GM12878 (cell line): ENCODE results near the gene CD163L1. TPM values are rescaled to one million over a fixed set of nuclear protein-coding genes. Genes with fewer than 3 reads are reported as not detected.

Experiments used
- ATAC-seq: fragments of 200-7000 bp; cut with Tn5 transposase; 3 replicates; pipeline ENCODE4 v1.9.1; 2020; ENCODE audit warnings: mild to moderate bottlenecking, moderate library complexity
- BruUV-seq: library from RNA; stranded (reverse); fragments of 400-500 nt; replicated peaks from 2 replicates; lab custom pipeline; 2021; lab: Mats Ljungman, UMichigan
- CTCF ChIA-PET: fragments of 300-600 bp; sonication (Branson Sonifier 250); formaldehyde crosslinking; extraction: SDS; loops from one replicate; lab custom pipeline; 2021; ENCODE audit warnings: inconsistent platforms; lab: Yijun Ruan, JAX
- POLR2A ChIA-PET: fragments of 350-600 bp; formaldehyde crosslinking; extraction: SDS; loops from one replicate; lab custom pipeline; 2021; ENCODE audit warnings: inconsistent platforms; lab: Charles Lee
- RAD21 ChIA-PET: fragments of 300-600 bp; sonication (Branson Sonifier 250); formaldehyde crosslinking; loops from one replicate; lab custom pipeline; 2023; ENCODE audit warnings: antibody characterized with exemption; ENCODE audit not compliant: unreplicated experiment; lab: Charles Lee
- SMC1A ChIA-PET: fragments of 300-600 bp; sonication (Branson Sonifier 250); formaldehyde crosslinking; loops from one replicate; lab custom pipeline; 2023; ENCODE audit not compliant: unreplicated experiment, uncharacterized antibody; lab: Charles Lee
- DNase-seq: peaks from one replicate; pipeline ENCODE4 v3.0.0-alpha.2; 2011; ENCODE audit warnings: low read depth, low spot score
- FAIRE-seq: peaks from 3 replicates; lab custom pipeline; 2011; peaks lifted over from hg19 to GRCh38; lab: Jason Lieb, UNC
- H2AFZ ChIP-seq: 2 replicates; pipeline ENCODE4 v1.6.0; 2011; ENCODE audit warnings: low read depth, low read length, control low read depth; ENCODE audit not compliant: control insufficient read depth
- H3K27ac ChIP-seq: 2 replicates; pipeline ENCODE4 v1.5.1; 2011; ENCODE audit warnings: control low read depth; ENCODE audit not compliant: control insufficient read depth, insufficient read depth
- H3K27me3 ChIP-seq, 2 experiments: replicated peaks in 1 of 2; 2 replicates each; pipeline versions ENCODE4 v1.6.0 to v1.6.1; 2011; ENCODE audit warnings: low read length in 1 of 2; ENCODE audit not compliant: control insufficient read depth in 2 of 2, insufficient read depth in 2 of 2
- H3K36me3 ChIP-seq, 2 experiments: 2 replicates each; pipeline ENCODE4 v1.5.1; 2011; ENCODE audit warnings: low read length in 1 of 2; ENCODE audit not compliant: control insufficient read depth in 2 of 2, insufficient read depth in 2 of 2
- H3K4me1 ChIP-seq: 2 replicates; pipeline ENCODE4 v1.6.1; 2011; ENCODE audit warnings: mild to moderate bottlenecking, low read length, moderate library complexity, mixed read lengths; ENCODE audit not compliant: control insufficient read depth, insufficient read depth
- H3K4me2 ChIP-seq: 2 replicates; pipeline ENCODE4 v1.6.0; 2011; ENCODE audit warnings: control low read depth; ENCODE audit not compliant: control insufficient read depth, insufficient read depth
- H3K4me3 ChIP-seq: fragments of 200-600 bp; sonication (generic); 2 replicates; pipeline ENCODE4 v1.5.1; 2016
- H3K79me2 ChIP-seq: 2 replicates; pipeline ENCODE4 v1.6.0; 2011; ENCODE audit warnings: low read length; ENCODE audit not compliant: control insufficient read depth, insufficient read depth
- H3K9ac ChIP-seq: 2 replicates; pipeline ENCODE4 v1.8.0; 2011; ENCODE audit warnings: low read length, control low read depth, mixed read lengths; ENCODE audit not compliant: control insufficient read depth, insufficient read depth
- H3K9me3 ChIP-seq: replicated peaks from 3 replicates; pipeline ENCODE4 v1.5.1; 2011; ENCODE audit warnings: mild to moderate bottlenecking, low read length; ENCODE audit not compliant: control insufficient read depth, insufficient read depth
- H4K20me1 ChIP-seq: 2 replicates; pipeline ENCODE4 v1.6.0; 2011; ENCODE audit not compliant: control insufficient read depth, insufficient read depth
- ATF7 ChIP-seq: fragments of 450-650 bp; IDR thresholded peaks from 2 replicates; pipeline ENCODE4 v1.6.1; 2016; ENCODE audit warnings: low read depth, mild to moderate bottlenecking
- BCL11A ChIP-seq: IDR thresholded peaks from 2 replicates; pipeline ENCODE4 v1.6.1; 2011; ENCODE audit warnings: low read depth, low read length
- BHLHE40 ChIP-seq, 2 experiments: fragments of 450-650 bp in 1 of 2; IDR thresholded peaks; 2 replicates each; pipeline ENCODE4 v1.6.1; 2011 to 2017; ENCODE audit warnings: low read depth in 2 of 2, borderline replicate concordance in 1 of 2, improper control_type of control experiment in 1 of 2, low read length in 1 of 2, mild to moderate bottlenecking in 1 of 2
- BRCA1 ChIP-seq: IDR thresholded peaks from 2 replicates; pipeline ENCODE4 v1.6.1; 2011; ENCODE audit warnings: low read depth, low read length, improper control_type of control experiment
- DPF2 ChIP-seq: fragments of 450-650 bp; IDR thresholded peaks from 2 replicates; pipeline ENCODE4 v1.6.1; 2017; ENCODE audit warnings: mild to moderate bottlenecking
- GATAD2B ChIP-seq: fragments of 450-650 bp; conservative IDR thresholded peaks from 2 replicates; pipeline ENCODE4 v1.6.1; 2017; ENCODE audit warnings: low read depth, mild to moderate bottlenecking, moderate library complexity
- IRF4 ChIP-seq: IDR thresholded peaks from 2 replicates; pipeline ENCODE4 v1.6.1; 2011; ENCODE audit warnings: low read depth, low read length
- KDM1A ChIP-seq: fragments of 200-600 bp; sonication (generic); IDR thresholded peaks from 2 replicates; pipeline ENCODE4 v1.6.1; 2016; ENCODE audit warnings: borderline replicate concordance
- MTA3 ChIP-seq: IDR thresholded peaks from 2 replicates; pipeline ENCODE4 v1.6.1; 2012; ENCODE audit warnings: low read length, inconsistent platforms, borderline replicate concordance
- PAX5 ChIP-seq: IDR thresholded peaks from 2 replicates; pipeline ENCODE4 v1.6.1; 2011; ENCODE audit warnings: low read depth, low read length, borderline replicate concordance
- POLR2AphosphoS2 ChIP-seq: IDR thresholded peaks from 2 replicates; pipeline ENCODE4 v1.6.1; 2011; ENCODE audit warnings: low read depth, mild to moderate bottlenecking, low read length, improper control_type of control experiment, moderate library complexity
- RBBP5 ChIP-seq: fragments of 200-600 bp; sonication (generic); conservative IDR thresholded peaks from 2 replicates; pipeline ENCODE4 v1.6.1; 2016
- SIN3A ChIP-seq: IDR thresholded peaks from 2 replicates; pipeline ENCODE4 v1.6.1; 2012; ENCODE audit warnings: low read depth, low read length, improper control_type of control experiment
- SMC3 ChIP-seq: IDR thresholded peaks from 2 replicates; pipeline ENCODE4 v1.6.1; 2011; ENCODE audit warnings: low read length, improper control_type of control experiment, borderline replicate concordance
- SPI1 ChIP-seq: IDR thresholded peaks from 2 replicates; pipeline ENCODE4 v1.6.1; 2011; ENCODE audit warnings: low read depth, mild to moderate bottlenecking, low read length, moderate library complexity, borderline replicate concordance; ENCODE audit not compliant: insufficient read depth
- ZNF207 ChIP-seq: fragments of 450-650 bp; IDR thresholded peaks from 2 replicates; pipeline ENCODE4 v1.6.1; 2014; ENCODE audit warnings: antibody characterized with exemption, mild to moderate bottlenecking, borderline replicate concordance
- ZNF24 ChIP-seq: fragments of 450-650 bp; IDR thresholded peaks from 2 replicates; pipeline ENCODE4 v1.6.1; 2017; ENCODE audit warnings: antibody characterized with exemption, mild to moderate bottlenecking
- ZSCAN29 ChIP-seq: fragments of 450-650 bp; IDR thresholded peaks from 2 replicates; pipeline ENCODE4 v1.6.1; 2017; ENCODE audit warnings: mild to moderate bottlenecking, moderate library complexity
- WGBS: methylation state at CpG from one replicate; pipeline ENCODE4 v1.1.6; 2016; ENCODE audit warnings: low lambda C conversion rate; ENCODE audit not compliant: insufficient replicate concordance, insufficient coverage; ENCODE audit errors: missing lambda C conversion rate; 5-methylcytosine and 5-hydroxymethylcytosine counted together
- in situ Hi-C: fragments of 300-500 bp; cut with MboI; formaldehyde crosslinking; loops from 9 replicates; pipeline ENCODE4 v1.14.3; 2018; ENCODE audit warnings: mixed read lengths
- intact Hi-C: fragments of 100-400 bp; cut with micrococcal nuclease; formaldehyde crosslinking; loops from one replicate; pipeline ENCODE4 v1.14.2; 2022; ENCODE audit not compliant: unreplicated experiment
- polyA plus RNA-seq, 11 experiments: library from polyadenylated mRNA; depleted of rRNA in 4 of 11; unstranded in 6 of 11; stranded (reverse) in 5 of 11; fragments of >200 nt; fragmentation: Nextera tagmentation in 4 of 11; fragmentation: Illumina TruSeq in 1 of 11; extraction: Ambion mirVana in 4 of 11; extraction: Trizol in 1 of 11; gene quantifications; 1 replicate in 1 of 11; 2 replicates in 10 of 11; pipeline versions ENCODE4 v1.2.1 to v1.2.3, GENCODE V29; 2011 to 2016; ENCODE audit warnings: inconsistent platforms in 2 of 11, missing spikeins in 2 of 11, low read depth in 1 of 11
- total RNA-seq, 4 experiments: library from RNA; depleted of rRNA in 3 of 4; stranded (reverse); fragments of >200 nt in 3 of 4; fragmentation: Illumina TruSeq in 1 of 4; extraction: Trizol in 1 of 4; gene quantifications; 2 replicates each; pipeline versions ENCODE4 v1.2.1 to v1.2.3, GENCODE V29; 2013 to 2021
- TF ChIP-seq, protein P1 (sequence below): fragments of 450-650 bp; IDR thresholded peaks from 2 replicates; pipeline ENCODE4 v1.6.1; 2017; ENCODE audit warnings: mild to moderate bottlenecking, moderate library complexity
- TF ChIP-seq, protein P2 (sequence below): fragments of 450-650 bp; formaldehyde crosslinking; IDR thresholded peaks from 2 replicates; pipeline ENCODE4 v1.4.0; 2022; ENCODE audit warnings: mild to moderate bottlenecking, moderate library complexity

The CD163L1 gene
- total and polyA plus RNA-seq, 10 of the 15 experiments (the other 5 are each of a cell fraction or from before 2014, with no cell fraction given), result 0.49 to 2.9 (median 1.6) TPM; not detected in 1

- Histone ChIP-seq H3K27me3 (no peaks in the 10 kb centered on the region), H3K27ac (no peak overlapping the region), H3K36me3 (no peaks in the 10 kb centered on the region), H4K20me1 (no peaks in the 10 kb centered on the region), H2AFZ (peak overlapping the region; percentile 37), H3K9ac (no peak overlapping the region), H3K4me2 (no peak overlapping the region), H3K4me1 (no peaks in the 10 kb centered on the region), H3K4me3 (no peak overlapping the region), H3K79me2 (no peaks in the 10 kb centered on the region), H3K9me3 (no peaks in the 10 kb centered on the region; the same call in 2 of the 3 replicates)
- WGBS, result 24% methylated on average over 10 of the region's 10 CpGs
- BruUV-seq, result no TSS peak
- ChIA-PET SMC1A (no interaction called here), RAD21 (no interaction called here), CTCF (no interaction called here), POLR2A (no interaction called here)
- ATAC-seq, result peak; percentile 98
- intact Hi-C loops (no loop called here), in situ Hi-C loops (no loop called here)
- FAIRE-seq, result no peak
- DNase-seq, result peak; percentile 33
- no peak for TF ChIP-seq ATF7
- TF ChIP-seq DPF2, result peak; percentile 44; the same call in 1 of the 2 replicates
- 0 out of 2 replicates have a peak, but pooled peaks have one; percentile 40 for TF ChIP-seq GATAD2B
- no peak for TF ChIP-seq POLR2AphosphoS2
- TF ChIP-seq BRCA1, result no peak
- peak; percentile 69; the same call in 1 of the 2 replicates for TF ChIP-seq BCL11A
- TF ChIP-seq PAX5, result peak; percentile 55; the same call in 1 of the 2 replicates
- no peak for TF ChIP-seq KDM1A
- no peak for TF ChIP-seq ZNF207
- TF ChIP-seq, protein P1, sequence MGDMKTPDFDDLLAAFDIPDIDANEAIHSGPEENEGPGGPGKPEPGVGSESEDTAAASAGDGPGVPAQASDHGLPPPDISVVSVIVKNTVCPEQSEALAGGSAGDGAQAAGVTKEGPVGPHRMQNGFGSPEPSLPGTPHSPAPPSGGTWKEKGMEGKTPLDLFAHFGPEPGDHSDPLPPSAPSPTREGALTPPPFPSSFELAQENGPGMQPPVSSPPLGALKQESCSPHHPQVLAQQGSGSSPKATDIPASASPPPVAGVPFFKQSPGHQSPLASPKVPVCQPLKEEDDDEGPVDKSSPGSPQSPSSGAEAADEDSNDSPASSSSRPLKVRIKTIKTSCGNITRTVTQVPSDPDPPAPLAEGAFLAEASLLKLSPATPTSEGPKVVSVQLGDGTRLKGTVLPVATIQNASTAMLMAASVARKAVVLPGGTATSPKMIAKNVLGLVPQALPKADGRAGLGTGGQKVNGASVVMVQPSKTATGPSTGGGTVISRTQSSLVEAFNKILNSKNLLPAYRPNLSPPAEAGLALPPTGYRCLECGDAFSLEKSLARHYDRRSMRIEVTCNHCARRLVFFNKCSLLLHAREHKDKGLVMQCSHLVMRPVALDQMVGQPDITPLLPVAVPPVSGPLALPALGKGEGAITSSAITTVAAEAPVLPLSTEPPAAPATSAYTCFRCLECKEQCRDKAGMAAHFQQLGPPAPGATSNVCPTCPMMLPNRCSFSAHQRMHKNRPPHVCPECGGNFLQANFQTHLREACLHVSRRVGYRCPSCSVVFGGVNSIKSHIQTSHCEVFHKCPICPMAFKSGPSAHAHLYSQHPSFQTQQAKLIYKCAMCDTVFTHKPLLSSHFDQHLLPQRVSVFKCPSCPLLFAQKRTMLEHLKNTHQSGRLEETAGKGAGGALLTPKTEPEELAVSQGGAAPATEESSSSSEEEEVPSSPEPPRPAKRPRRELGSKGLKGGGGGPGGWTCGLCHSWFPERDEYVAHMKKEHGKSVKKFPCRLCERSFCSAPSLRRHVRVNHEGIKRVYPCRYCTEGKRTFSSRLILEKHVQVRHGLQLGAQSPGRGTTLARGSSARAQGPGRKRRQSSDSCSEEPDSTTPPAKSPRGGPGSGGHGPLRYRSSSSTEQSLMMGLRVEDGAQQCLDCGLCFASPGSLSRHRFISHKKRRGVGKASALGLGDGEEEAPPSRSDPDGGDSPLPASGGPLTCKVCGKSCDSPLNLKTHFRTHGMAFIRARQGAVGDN, result peak; percentile 56
- no peak for TF ChIP-seq ZSCAN29
- peak in 1 of 2 experiments; percentile 17; a peak in 2 of 4 replicates for TF ChIP-seq BHLHE40 (IDR thresholded peaks at IDR 0.05; ENCODE audit: borderline replicate concordance in 1 of 2, low read depth in 2 of 2, low read length in 1 of 2)
- peak; percentile 13; the same call in 1 of the 2 replicates for TF ChIP-seq SPI1
- no peak for TF ChIP-seq ZNF24
- TF ChIP-seq, protein P2, sequence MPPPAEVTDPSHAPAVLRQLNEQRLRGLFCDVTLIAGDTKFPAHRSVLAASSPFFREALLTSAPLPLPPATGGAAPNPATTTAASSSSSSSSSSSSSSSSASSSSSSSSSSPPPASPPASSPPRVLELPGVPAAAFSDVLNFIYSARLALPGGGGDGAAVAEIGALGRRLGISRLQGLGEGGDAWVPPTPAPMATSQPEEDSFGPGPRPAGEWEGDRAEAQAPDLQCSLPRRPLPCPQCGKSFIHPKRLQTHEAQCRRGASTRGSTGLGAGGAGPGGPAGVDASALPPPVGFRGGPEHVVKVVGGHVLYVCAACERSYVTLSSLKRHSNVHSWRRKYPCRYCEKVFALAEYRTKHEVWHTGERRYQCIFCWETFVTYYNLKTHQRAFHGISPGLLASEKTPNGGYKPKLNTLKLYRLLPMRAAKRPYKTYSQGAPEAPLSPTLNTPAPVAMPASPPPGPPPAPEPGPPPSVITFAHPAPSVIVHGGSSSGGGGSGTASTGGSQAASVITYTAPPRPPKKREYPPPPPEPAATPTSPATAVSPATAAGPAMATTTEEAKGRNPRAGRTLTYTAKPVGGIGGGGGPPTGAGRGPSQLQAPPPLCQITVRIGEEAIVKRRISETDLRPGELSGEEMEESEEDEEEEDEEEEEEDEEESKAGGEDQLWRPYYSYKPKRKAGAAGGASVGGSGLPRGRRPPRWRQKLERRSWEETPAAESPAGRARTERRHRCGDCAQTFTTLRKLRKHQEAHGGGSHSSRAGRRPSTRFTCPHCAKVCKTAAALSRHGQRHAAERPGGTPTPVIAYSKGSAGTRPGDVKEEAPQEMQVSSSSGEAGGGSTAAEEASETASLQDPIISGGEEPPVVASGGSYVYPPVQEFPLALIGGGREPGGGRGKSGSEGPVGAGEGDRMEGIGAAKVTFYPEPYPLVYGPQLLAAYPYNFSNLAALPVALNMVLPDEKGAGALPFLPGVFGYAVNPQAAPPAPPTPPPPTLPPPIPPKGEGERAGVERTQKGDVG (CRISPR knock-in tag), result no peak
- TF ChIP-seq MTA3, result no peak
- TF ChIP-seq IRF4, result no peak
- TF ChIP-seq RBBP5, result no peak
- no peak for TF ChIP-seq SIN3A
- no peak for TF ChIP-seq SMC3
Measured at GRCh38 chr12:7369274-7369729, 74.7 kb downstream of the CD163L1 start.
